T-helper 1 cell (primary cell): Measurements from ENCODE around the gene AFAP1.

Experiments used
- DNase-seq, 5 donors: peaks; one replicate each; pipeline ENCODE4 v3.0.0-alpha.2; 2012 to 2020

AFAP1 gene

DNA sequence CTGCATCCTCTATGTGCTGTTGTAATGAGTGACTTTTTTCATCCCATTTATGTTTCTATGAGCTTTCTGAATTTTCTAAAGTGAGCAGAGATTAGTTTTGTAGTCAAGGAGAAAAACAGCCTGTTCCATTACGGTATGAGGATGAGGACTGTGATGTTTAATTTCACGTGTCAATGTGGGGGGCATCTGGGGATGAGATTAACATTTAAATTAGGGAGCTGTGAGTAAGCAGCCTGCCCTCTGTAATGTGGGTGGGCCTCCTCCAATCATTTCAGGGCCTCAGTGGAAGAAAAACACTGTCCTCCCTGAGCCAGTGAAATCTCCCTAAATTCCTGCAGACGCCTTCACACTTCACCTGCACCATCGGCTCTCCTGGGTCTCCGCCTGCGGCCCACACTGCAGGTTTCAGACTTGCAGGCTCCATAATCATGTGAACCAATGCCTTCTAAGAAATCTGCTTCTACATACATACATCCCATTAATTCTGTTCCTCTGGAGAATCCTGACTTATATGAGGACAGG is 121.7 kb downstream of the AFAP1 start:
- DNase-seq, result no peak

DNA sequence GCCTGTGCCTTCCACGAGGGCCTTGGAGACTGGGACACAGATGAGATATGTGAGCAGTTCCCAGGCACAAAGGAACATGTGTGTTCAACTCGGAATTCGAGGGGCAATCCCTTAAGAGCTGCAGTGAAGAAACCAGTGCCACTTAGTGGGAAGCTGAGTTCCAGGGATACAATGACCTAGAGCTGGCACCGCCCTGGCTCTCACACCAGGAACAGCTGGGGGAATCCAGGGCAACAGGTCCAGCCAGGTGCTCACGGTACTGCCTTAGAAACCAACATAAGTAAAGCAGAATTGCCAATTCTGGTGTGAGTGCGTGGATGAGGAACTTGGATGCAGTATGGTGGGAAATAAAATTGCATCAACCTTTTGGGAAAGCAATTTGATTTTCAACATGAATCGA is 122.9 kb downstream of the AFAP1 start:
- no peak for DNase-seq

DNA sequence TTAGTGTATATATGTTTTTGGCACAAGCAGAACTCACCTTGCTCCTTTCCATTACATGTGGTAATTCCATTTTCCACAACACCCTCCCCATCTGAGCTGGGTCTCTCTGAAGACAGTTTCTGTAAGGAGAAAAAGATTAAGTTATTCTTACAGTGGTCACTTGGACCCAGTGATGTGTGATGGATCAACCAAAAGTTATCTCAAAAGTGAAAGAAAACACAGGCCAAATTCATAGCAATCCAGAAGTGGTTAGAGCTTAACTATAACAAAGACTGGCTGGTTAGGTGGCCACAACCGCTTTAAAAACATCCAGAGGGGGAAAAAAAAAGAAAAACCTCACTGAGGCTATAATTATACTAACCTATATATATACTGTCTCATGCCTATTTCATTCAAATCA is 123.7 kb downstream of the AFAP1 start:
- no peak for DNase-seq

DNA sequence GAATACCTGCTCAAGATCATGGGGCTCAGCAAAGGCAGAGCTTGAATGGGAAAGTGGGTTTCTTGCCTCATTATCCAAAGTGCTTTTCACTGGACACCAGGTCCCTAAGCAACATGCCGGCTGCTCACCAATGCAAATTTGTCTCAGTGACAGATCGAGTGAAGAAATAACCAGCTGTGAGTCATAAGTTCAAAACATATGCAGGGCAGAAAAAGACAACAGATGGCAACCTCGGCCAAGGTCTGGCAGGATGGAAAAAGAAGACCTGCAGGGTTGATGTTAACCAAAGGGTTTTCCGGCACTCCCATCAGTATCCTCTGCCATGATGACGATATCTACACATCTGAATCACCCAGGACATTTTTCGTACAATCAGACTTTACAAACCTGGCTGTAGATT is 124.1 kb downstream of the AFAP1 start:
- no peak for DNase-seq

DNA sequence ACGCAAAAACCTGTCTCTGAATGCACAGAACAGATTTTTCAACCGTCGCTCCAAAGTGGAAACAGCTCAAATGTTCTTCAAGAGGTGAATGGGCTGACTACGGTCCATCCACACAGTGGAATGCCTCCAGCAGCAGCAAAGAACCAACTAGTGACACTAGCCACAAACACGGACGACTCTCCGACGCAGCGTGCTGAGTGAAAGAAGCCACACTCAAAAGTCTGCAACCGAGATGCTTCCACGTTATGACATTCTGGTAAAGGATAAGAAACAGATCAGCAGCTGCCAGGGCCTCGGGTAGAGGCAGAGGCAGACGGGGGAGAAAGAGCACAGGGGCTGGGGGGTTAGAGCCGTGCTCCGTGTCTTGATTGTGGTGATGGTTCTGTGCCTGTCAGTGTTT is 125.2 kb downstream of the AFAP1 start:
- DNase-seq, result no peak

DNA sequence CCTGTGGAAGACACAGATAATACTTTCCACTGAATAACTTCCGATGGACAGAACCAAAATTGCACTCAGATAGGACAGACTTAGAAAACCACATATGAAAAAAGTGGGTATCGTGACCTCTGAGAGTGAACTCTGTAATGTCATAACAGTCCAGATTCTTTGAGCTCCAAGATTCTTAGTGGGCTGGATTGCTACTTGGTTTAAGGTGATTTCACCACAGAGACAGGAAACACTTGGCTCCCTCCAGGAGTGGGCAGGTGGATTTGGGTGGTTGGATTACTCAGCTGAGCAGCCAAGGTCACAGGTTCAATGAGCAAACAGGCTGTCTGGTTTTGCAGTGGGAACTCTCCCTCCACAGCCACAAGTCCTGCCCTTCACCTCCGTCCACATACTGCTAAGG is 126.0 kb downstream of the AFAP1 start:
- no peak for DNase-seq

DNA sequence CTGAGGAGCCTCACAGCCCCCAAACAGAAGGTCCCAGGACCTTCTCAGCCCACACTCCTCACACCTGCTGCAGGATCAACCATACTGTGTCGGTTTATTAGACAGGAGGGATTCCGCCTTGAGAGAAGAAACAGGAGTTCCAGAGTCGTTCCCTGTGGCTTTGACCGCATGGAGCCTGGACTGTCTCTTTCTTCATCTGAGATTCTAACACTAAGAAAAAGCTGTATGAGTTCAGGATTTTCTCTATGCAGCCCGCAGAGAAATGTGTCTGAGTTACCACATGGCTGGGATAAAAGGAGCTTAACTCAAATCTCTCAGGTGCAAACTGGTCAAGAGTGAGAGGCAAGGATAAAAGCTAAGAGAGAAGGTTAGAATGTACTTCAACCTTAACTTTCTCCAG is 126.7 kb downstream of the AFAP1 start:
- no peak for DNase-seq

DNA sequence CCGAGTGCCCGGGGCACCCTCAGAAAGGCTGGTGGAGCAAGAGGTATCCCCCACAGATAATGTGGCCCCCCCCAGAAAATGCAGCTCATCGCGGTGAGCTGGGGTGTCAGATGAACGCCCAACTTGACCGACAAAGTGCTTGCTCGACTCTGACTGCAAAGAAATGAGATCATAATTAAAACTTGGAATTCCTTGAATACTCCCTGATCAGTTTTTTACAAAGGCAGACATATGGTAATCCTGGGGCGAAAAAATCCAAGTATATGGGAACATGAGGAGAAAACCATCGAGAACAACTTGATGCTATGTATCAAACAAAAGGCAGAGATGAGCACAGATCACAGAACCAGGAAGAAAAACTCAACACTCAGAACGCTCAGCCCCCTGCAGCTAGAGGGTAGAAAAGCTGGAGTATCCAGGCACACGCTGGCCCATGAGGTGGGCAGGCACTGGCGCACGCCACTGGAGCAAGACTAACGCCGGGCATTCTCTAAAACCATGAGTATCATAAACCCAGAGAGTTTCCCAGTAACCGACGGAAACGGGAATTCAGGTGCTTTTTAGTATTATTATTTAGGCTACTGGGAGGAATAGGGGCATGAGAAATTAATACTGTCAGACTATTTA is 127.3 kb downstream of the AFAP1 start:
- no peak for DNase-seq

DNA sequence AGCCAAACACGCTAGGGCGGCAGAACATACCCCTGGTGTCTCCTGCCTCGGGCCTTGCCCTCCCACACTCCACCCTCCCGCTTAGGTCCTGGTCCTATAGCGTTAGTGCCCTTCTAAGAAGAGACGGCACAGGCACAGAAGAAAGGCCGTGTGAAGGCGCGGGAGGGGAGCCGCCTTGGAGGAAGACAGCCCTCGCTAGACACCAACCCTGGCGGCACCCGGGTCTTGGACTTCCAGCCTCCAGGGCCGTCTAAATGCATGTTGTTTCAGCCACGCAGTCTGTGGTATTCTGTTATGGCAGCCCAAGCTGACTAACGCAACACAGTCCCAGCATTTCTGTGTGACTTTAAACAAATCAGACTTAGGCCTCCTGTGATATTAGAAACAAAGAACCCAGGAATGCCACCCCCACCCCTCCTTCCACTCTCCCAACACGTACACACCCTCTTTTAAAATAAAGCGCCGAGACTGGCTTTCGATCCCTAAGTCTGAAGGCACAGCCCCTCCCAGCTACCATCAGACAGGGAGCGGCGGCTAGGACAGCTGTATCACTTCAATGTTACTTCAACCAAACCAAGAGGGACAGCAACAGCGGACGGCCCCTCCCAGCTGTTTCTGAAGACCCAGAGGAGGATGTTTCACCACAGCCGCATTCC is 128.0 kb downstream of the AFAP1 start:
- DNase-seq, result no peak

DNA sequence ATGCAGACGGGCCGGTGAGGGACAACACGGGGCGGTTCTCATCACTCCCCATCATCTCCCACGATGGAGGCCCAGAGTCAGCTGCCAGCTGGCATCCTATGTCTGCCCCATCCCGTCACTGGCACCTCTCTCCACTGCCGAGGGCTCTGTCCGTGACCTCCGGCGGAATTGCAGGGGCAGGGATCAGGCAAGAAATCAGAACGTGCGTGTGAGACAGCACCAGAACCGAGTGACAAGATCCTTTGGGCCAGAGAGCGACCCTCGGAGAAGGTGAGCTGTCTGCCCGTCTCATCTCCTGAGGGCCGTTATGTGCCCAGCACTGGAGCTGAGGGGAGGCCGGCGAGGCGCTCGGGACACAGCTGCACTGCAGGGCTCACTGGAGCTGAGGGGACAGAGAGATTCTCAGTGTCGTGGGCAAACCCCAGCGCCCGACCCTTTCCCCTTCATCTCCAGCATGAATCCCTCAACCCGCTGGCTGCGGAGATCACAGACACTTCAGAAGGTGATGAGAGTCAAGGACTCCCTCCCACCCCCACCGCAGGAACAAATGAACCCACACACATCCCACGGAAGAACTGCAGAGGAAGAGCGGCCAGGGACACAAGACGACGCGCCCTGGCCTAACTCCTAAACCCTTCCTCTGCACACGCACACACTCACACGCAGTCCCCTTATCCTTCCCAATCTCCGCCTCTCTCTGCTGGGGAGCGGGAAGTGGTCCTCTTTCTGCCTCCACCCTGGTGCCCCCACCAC is 128.7 kb downstream of the AFAP1 start:
- DNase-seq, result no peak

DNA sequence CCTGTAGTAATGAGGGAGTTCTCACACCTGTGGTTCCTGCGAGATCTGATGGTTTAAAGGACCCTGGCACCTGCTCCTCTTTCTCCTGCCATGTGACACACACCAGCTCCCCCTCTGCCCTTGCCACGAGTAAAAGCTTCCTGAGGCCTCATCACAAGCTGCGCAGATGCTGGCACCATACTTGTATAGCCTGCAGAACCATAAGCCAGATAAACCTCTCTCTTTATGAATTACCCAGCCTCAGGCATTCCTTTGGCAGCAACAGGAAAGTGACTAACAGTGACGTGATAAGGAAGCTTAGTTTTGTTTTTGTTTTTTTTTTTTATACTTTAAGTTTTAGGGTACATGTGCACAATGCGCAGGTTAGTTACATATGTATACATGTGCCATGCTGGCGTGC is 130.9 kb downstream of the AFAP1 start:
- DNase-seq, result no peak

DNA sequence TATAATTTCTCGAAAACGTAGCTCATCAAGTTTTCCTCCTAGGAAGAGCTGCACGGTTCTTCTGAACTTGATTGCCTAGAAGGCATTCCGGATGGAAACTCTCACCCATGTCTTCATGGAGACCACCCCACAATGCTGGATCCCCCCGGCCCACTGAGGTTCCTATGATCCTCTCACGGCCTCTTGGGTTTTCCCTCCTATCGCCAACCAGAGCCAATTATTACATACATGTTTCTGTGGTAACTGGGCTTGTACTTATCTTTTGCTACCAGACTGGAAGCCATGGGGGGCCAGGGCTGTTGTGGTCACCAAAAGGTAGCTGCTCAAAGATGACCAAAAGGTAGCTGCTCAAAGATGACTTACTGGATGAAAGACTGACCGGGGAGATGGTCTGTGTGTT is 131.5 kb downstream of the AFAP1 start:
- DNase-seq, result no peak

DNA sequence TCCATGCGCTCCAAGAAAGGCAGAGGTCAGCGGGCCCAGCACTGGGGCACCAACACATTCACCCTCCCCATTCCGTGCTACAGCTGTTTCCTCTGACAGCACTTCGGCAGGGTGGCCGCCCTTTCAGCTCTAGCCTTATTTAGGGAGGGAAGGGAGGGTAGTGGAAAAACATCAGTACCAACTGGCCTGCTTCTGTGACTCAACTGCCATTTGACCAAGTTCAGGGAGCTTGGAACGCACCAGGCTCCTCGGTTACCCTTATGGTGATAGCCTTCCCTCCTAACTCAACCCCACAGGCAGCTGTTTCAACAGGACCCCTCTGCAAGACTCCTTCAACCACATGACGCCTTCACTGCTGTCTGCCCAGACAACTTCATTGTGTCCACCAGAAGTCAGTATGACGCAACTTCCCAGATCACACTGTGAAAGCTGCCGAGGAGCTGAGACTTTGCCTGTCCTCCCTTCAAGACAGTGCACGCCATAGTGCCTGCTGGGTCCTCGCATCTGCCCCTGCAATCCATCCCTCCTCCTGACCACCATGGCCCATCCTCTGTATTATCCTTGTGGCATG is 132.2 kb downstream of the AFAP1 start:
- no peak for DNase-seq

DNA sequence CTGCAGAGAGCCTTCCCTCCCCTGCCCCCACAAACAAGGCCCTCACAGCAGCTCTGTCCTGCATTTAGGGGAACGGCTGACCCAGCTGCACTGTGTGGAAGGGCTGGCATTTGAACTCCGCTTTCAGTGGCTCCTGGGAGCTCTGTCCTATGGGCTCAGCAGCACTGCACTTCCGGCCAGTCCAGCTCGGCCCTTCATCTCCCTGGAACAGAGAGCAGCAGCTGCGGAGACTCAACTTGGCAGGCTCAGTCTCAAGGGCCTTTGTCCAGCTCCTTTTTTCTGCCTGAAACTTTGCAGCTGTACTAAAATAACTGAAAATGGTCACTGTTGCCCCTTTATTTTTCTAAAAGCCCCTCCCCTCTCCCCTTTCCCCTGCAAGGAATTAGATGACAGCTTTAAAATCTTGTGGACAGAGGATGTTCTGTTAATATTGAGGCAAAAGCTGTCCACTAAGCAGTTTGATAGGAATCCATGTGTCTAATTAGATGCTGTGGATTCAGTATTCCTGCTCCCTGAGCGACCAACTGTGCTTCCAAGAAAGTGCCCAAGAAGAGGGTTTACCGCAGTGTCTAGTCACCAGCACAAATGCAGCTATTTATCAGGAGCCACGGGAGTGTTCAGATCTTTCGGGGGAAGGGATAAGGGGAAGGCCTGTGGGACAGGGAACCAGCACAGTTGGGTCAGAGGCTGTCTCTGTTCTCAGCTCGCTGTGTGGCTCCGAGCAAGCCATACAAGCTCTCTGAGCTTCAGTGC is 133.1 kb downstream of the AFAP1 start:
- DNase-seq, result no peak

DNA sequence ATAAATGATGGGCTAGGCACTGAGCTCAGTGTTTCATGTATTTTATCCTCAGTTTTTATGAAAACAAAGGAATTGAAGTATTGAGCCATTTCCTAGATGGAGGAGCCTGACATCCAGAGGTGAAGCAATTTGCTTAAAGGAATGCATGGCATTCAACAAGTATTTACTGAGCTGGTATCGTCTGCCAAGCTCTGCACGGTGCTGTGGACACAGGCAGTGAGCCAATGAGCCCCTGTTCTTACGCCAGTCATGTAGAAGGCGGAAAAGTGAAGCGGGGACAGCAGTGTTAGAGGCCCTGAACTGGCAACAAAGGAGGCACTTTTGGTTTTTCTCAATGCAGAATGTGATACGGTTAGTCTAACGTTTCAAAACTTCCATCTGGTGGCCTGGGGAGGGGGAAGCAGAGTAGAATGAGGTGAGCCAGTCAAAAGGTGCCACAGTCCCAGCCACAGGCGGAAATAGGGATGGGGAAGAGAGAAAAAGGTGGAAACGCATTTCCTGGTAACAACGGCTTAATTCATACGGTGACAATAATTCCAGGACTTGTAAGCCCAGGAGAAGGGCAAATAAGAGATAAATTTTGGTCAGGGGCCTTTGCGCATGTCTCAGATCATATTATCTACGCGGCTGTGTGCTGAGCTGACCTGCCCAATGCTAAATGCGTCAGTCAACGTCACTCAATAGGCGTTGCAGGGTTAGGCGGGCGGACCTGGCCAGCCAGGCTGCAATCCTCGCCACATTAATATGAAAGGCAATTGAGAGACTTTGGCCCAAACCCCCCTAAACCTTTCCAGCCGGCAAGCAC is 133.9 kb downstream of the AFAP1 start:
- no peak for DNase-seq

DNA sequence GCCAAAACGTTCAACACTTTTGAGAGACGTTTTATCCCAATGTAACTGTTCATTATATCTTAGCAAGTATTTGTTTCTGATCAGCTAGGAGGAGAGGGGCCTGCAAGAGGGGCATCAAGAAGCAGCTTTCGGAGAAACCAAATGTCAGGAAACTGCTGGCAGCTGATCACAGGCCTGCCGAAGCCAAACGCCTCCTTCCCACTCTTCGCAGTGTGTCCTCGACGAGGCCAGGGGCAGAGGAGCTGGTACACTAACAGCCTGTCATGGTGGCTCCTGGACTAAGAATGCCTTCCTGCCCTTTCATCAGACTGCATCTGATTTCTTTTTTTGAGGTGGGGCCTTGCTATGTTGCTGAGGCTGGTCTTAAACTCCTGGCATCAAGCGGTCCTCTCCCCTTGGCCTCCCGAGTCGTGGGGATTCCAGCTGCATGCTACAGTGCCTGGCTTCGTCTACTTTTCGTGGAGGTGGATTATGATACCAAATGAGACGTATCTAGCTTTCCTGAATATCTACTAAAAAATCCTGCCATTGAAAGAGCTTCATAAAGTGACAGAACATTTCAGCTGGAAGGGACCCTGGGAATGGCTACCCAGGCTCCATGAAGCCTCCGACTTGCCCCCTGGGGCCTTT is 134.8 kb downstream of the AFAP1 start:
- DNase-seq, result no peak

DNA sequence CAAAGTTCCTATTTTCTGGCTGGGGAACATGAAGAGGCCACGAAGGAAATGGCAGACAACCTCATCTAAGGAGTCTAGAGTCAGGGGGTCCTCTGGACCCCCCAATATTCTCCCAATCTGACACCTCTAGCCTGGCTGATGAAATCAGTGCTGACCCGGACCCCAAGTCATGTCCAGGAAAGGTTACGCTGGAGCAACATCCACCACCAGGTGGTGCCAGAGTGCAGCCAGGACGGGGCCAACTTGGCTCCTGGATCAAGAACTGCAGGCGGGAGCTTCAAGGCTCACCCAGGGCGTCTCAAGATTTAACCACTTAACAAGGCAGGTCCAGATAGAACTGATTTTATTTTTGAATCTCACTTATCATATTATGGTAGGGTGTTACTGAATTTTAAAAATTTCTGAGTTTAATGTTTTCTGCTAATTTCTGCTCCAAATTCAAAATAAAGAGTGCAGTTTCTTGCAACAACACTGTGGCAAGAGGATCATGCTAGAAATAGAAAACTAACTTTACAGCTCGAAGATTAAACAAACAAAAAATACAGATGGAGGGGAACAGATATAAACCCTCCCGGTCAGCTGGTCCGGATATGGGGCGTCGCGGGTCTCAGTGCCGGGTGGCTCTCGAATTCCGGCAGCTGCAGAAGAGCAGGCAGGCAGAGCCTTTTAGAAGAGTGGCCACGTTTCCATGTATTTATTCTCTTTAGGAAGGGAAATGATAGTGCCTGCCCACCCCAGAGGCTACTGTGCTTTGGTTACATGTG is 135.5 kb downstream of the AFAP1 start:
- DNase-seq, result peak; percentile 55 to 78 (median 67)

DNA sequence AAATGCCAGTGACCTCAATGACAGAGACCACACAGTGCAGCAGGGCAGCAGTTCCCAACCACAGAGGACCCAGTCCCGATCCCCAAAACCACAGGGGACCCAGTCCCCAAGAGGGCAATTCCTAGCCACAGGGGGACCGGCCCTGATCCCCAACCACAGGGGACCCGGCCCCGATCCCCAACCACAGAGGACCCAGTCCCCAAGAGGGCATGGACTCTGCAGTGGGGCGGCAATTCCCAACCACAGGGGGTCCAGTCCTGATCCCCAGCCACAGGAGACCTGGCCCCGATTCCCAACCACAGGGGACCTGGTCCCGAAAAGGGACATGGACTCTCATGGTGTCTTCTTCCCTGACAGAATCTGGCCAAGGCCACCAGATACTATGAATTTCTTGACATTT is 136.3 kb downstream of the AFAP1 start:
- no peak for DNase-seq

DNA sequence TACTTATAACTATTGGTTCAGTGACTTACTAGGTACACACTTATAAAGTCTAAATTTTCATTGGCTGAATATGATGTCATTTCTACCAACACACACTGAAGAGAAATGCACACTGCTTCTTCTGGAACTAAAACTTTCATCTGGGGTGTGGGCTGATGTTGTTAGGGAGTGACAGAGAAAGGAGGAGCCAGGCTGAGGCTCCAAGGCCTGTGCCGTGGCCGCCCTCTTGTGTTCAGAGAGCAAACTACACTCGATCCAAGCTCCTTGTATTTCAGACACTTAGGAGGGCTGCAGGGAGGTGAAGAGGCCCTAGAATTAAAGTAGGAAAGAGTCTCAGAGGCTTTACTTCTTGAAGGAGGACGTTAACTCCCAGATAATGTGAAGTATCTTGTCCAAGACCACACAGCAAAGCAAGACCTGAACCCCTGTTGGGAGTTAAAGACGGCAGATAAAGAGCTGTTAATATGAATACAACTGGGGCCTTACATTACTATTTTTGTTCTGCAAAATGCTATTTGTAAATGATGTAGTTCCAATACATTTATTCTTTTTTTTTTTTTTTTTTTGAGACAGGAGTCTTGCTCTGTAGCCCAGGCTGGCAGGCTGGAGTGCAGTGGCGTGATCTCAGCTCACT is 137.5 kb downstream of the AFAP1 start:
- DNase-seq, result peak; percentile 39 to 74 (median 61)

DNA sequence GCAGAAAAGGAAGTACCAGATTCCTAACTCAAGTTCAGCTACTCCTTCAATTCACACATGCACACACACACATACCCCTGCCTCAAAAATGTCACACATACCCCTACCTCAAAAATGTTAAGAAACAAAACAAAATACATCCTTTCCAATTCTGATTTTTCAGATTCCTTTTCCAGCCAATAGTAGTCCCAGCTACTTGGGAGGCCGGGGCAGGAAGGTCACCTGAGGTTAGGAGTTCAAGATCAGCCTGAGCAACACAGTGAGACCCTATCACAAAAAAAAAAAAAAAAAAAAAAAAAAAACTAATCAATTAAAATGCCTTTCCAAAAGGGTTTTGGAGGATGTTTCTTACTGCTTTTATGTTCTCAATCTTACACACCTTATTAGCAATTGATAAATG is 138.0 kb downstream of the AFAP1 start:
- DNase-seq, result no peak
